Suprapubic skin (tissue), 3 donors: ENCODE measurements around the gene AGT.

Experiments
- POLR2A ChIP-seq, 2 donors: fragments of 450-650 bp; IDR thresholded peaks; one replicate each; pipeline ENCODE4 v1.6.1; 2017; ENCODE audit warnings: antibody characterized with exemption in 2 of 2, mild to moderate bottlenecking in 2 of 2, moderate library complexity in 2 of 2
- TF ChIP-seq, protein P1 (sequence below), 2 donors: fragments of 200-600 bp in 1 of 2; fragments of 450-650 bp in 1 of 2; sonication (generic) in 1 of 2; IDR thresholded peaks; one replicate each; pipeline ENCODE4 v1.5.1; 2016 to 2019; ENCODE audit warnings: antibody characterized with exemption in 2 of 2, mild to moderate bottlenecking in 1 of 2, moderate library complexity in 1 of 2

DNA sequence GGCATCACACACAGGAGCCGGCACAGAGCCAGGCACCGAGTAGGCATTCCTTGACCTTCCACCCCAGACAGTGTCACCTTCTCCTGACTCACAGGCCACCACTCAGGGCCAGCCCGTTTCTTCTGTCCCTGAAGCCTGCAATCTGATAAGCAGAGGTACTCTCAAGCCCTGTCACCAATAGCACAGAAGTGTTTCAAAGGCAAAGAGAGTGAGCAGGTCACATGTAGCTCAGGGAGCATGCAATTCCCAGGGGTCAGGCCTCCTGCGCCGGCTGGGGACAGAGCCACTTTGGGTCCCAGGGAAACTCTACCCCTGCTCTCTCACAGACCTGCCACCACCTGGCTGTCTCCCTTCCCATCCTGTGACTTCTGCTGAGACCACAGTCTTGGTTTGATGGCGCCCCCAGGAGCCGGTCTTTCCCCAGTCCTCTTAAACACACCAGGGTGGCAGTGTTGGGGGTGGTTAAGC, 46.5 kb upstream of the AGT start:
- TF ChIP-seq, protein P1, sequence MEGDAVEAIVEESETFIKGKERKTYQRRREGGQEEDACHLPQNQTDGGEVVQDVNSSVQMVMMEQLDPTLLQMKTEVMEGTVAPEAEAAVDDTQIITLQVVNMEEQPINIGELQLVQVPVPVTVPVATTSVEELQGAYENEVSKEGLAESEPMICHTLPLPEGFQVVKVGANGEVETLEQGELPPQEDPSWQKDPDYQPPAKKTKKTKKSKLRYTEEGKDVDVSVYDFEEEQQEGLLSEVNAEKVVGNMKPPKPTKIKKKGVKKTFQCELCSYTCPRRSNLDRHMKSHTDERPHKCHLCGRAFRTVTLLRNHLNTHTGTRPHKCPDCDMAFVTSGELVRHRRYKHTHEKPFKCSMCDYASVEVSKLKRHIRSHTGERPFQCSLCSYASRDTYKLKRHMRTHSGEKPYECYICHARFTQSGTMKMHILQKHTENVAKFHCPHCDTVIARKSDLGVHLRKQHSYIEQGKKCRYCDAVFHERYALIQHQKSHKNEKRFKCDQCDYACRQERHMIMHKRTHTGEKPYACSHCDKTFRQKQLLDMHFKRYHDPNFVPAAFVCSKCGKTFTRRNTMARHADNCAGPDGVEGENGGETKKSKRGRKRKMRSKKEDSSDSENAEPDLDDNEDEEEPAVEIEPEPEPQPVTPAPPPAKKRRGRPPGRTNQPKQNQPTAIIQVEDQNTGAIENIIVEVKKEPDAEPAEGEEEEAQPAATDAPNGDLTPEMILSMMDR (IDR thresholded peaks at IDR 0.05), result no peak
- TF ChIP-seq POLR2A (IDR thresholded peaks at IDR 0.05), result no peak
